HG03066 (cell line): ENCODE data around the gene MYH16.
"Not testable (repeated sequence)": the region's sequence is repeated elsewhere in the genome, so short reads cannot be mapped to it uniquely, and the experiment has no call there.

Experiments used
- ATAC-seq: cut with Tn5 transposase; IDR thresholded peaks from one replicate; pipeline ENCODE4 v1.9.1; 2021; ENCODE audit warnings: low read depth; ENCODE audit not compliant: unreplicated experiment

The MYH16 gene

GRCh38 chr7:99257675-99258074 lies 15.0 kb upstream of the MYH16 start:
- no peak for ATAC-seq

- no peak for ATAC-seq
These were observed 14.1 kb upstream of the MYH16 start for GRCh38 chr7:99258501-99258900.

DNA sequence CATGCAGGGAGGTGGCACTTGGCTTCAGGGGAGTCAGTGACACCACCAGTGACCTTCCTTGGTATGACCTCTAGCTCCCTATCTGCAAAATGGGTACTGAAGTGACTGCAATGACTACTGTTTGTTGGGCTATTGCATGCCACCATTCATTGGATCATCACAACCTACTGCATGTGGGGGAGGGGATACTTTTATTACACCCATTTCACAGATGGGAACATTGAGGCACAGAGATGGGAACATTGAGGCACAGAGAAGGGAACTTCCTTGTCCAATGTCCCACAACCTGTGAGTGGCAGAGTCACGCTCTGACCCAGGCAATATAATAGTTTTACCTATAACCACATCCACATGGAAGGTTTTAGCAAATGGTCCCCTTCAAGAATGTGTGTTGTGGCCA lies 12.2 kb upstream of the MYH16 start:
- ATAC-seq = no peak

DNA sequence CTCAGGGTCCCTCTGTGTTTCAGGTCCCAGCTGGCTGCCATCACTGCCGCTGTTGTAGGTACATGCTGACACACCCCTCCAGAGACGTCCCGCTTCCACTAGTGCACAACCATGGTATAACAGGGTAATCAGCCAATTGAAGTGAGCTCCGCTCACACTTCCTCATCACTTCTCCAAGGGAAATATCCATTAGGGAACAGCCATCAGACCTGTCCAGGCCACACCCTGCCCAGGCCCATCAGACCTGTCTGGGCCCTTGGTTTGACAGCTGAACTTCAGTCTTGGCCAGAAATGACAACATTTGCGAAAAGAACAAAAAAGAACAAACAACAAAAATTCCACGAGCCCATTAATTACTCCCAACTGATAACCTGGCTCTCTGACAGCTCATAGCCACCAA lies 11.0 kb upstream of the MYH16 start:
- no peak for ATAC-seq

DNA sequence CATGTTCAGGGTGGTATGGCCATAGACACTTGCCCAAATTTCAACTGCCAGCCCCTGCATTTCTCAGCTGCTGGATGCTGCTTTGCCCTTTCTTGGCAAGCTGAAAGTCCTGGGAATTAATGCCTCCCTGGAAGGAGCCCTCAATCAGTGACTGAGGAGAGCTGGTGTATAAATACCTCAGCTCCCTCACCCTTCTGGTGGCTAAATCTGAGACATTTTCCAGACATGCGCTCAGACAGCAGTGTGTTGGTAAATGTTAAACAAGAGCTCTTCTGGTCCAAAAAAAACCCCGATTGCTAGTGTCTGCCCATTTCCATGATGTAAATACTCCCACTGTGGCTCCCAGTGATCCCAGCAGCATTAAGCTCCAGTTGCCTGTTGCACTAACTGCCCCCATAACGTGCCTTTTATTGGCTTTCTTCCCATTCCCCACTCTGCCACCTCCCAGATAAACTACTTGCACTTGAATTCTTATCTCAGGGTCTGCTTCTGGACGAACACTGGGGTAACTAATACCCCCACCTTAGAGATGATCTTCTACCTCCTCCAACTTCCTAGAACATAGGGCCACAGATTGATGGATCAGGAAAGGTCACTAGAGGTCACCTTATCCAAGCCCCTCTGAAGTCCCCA lies 6.7 kb upstream of the MYH16 start:
- ATAC-seq = no peak

GRCh38 chr7:99267481-99267840 lies 5.2 kb upstream of the MYH16 start:
- no peak for ATAC-seq

GRCh38 chr7:99267841-99268576 lies 4.6 kb upstream of the MYH16 start:
- ATAC-seq = no peak

GRCh38 chr7:99268577-99268908 lies 4.1 kb upstream of the MYH16 start:
- ATAC-seq = no peak

GRCh38 chr7:99270702-99271101 lies 1.9 kb upstream of the MYH16 start:
- no peak for ATAC-seq

- ATAC-seq = not testable (repeated sequence)
These were observed 922 bp downstream of the MYH16 start for GRCh38 chr7:99273561-99273960.

DNA sequence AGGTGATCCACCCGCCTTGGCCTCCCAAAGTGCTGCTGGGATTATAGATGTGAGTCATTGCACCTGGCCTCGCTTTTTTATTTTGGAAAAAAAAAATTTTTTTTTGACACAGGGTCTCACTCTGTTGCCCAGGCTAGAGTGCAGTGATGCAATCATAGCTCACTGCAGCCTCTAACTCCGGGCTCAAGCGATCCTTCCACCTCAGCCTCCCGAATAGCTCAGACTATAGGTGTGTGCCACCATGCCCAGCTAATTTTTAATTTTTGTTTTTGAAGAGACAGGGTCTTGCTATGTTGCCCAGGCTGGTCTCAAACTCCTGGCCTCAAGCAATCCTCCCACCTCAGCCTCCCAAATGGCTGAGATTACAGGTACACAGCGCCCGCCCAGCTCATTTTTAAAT lies 2.3 kb downstream of the MYH16 start:
- ATAC-seq = not testable (repeated sequence)

DNA sequence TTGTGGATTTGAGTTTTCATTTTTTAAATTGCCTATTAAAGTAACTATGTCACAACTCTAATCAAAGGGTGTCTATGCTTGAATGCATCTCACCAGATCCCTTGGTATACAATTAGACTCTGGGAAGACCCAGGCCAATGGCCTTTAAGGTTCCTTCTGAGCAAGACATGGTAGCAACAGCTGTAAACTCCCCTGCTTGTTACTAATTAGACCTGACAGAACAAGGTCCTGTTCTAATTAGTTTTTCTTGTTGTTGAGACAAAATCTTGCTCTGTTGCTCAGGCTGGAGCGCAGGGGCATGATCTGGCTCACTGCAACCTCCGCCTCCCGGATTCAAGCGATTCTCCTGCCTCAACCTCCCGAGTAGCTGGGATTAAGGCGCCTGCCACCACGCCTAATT lies 2.9 kb downstream of the MYH16 start:
- ATAC-seq = no peak

GRCh38 chr7:99278180-99278579 lies 5.5 kb downstream of the MYH16 start:
- no peak for ATAC-seq

DNA sequence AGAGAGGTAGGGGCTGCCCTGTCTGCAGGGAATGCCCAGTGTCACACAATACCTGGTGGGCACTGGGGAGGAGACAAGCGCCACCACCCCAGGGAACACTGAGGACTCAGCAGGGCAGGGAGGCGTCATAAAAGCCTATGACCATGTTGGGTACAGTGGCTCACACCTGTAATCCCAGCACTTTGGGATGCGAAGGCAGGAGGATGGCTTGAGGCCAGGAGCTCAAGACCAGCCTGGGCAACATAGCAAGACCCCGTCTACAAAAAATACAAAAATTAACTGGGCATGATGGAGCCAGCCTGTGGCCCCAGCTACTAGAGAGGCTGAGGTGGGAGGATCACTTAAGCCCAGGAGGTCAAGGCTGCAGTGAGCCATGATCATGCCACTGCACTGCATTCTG lies 11.5 kb downstream of the MYH16 start:
- not testable (repeated sequence) for ATAC-seq

DNA sequence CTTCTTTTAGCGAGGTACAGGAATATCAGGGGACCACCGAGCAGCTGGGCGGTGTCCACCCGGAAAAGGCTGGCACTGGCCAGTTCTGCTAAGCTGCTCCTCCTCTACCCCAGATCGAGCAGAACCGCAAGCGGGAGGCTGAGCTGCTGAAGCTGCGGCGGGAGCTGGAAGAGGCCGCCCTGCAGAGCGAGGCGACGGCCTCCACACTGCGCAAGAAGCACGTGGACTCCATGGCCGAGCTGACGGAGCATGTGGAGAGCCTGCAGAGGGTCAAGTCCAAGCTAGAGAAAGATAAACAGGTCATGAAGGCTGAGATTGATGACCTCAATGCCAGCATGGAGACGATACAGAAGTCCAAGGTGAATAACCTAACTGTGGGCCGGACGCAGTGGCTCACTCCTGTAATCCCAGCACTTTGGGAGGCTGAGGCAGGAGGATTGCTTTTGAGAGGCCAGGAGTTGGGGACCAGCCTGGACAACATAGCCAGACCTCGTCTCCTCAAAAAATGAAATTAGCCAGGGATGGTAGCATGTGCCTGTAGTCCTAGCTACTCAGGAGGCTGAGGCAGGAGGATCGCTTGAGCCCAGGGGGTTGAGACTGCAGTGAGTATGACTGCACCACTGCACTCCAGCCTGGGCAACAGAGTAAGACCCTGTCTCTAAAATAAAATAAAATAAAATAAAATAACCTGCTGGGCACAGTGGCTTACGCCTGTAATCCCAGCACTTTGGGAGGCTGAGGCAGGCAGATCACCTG lies 15.3 kb downstream of the MYH16 start:
- ATAC-seq = no peak

DNA sequence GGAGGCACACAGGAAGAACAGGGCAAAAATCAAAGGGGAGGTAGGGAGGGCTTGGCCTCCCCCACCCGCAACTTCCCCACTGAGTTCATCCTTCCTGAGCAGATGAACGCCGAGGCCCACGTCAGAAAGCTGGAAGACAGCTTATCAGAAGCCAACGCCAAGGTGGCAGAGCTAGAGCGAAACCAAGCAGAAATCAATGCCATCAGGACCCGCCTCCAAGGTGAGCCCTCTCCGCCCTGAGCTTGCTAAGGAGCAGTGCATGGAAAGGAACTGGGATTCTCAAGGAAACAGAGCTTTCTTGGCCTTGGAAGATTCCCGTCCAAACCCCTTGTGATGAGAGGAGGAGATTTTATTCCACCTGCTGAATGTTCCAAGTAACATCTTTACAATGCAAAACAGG lies 16.5 kb downstream of the MYH16 start:
- no peak for ATAC-seq

GRCh38 chr7:99290148-99290547 lies 17.5 kb downstream of the MYH16 start:
- ATAC-seq = not testable (repeated sequence)

GRCh38 chr7:99290980-99291607 lies 18.5 kb downstream of the MYH16 start:
- ATAC-seq = no peak

DNA sequence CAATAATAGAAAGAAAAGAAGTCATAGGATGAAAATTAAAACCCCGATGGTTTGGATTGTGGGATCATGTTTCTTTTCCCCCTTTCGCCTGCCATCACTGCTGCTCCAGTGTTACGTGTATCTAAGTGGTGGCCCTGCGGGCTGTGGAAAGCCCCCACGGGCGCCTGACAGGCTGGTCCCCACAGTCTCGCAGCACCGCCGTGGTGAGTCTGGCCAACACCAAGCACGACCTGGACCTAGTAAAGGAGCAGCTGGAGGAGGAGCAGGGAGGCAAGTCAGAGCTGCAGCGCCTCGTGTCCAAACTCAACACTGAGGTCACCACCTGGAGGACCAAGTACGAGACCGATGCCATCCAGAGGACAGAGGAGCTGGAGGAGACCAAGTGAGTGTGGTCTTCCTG lies 19.5 kb downstream of the MYH16 start:
- ATAC-seq = no peak

- ATAC-seq = no peak
These were observed 20.5 kb downstream of the MYH16 start for GRCh38 chr7:99293167-99293566.

DNA sequence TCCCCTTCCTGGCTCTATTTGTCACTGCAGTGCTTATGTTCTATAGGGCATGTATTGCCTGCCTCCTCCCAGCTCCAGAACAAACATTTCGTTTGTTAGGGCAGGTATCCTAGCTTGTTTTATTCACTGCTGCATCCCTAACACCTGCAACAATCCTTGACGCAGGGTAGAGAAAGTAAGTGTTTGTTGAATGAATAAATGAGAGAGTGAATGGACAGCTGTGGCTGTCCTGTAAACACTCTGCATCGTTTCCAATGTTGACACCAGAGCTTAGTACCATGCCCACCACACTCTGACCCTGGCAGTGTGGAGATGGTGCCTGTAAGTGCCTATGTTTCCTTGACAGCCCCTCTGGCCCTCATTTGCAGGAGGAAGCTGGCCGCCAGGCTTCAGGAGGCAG lies 21.0 kb downstream of the MYH16 start:
- ATAC-seq = no peak
